Posterior cingulate gyrus (tissue), 11 donors: ENCODE measurements around the gene TM4SF20.
"Not testable (repeated sequence)": the region's sequence is repeated elsewhere in the genome, so short reads cannot be mapped to it uniquely, and the experiment has no call there.

Experiments used
- DNase-seq, 10 donors: peaks; one replicate each; pipeline versions ENCODE4 v3.0.0 to v3.0.0-alpha.2; 2020 to 2021; ENCODE audit warnings: mixed read lengths in 3 of 10
- intact Hi-C: fragments of 100-400 bp; cut with DNase I; formaldehyde crosslinking; loops from one replicate; pipeline ENCODE4 v1.15.1; 2023

The TM4SF20 gene

GRCh38 chr2:227370791-227371312, 8.3 kb downstream of the TM4SF20 start:
- intact Hi-C loops, result no loop called here
- no peak for DNase-seq

GRCh38 chr2:227370092-227370491, 9.0 kb downstream of the TM4SF20 start:
- intact Hi-C loops, result no loop called here
- DNase-seq, result no peak

- DNase-seq, result no peak
- intact Hi-C loops, result no loop called here
Measured at GRCh38 chr2:227368574-227368973, 10.5 kb downstream of the TM4SF20 start.

GRCh38 chr2:227367427-227367795, 11.7 kb downstream of the TM4SF20 start:
- intact Hi-C loops, result no loop called here
- no peak for DNase-seq

- no peak for DNase-seq
- intact Hi-C loops, result no loop called here
Measured at GRCh38 chr2:227366769-227367426, 12.2 kb downstream of the TM4SF20 start.

- intact Hi-C loops, result no loop called here
- no peak for DNase-seq
Measured at GRCh38 chr2:227365833-227366232, 13.3 kb downstream of the TM4SF20 start.

GRCh38 chr2:227364585-227365263, 14.4 kb downstream of the TM4SF20 start:
- DNase-seq, result peak in 1 of 10 donors; percentile 18
- intact Hi-C loops, result not testable (repeated sequence)

GRCh38 chr2:227363756-227364155, 15.3 kb downstream of the TM4SF20 start:
- intact Hi-C loops, result no loop called here
- DNase-seq, result no peak

GRCh38 chr2:227360351-227360750, 18.8 kb downstream of the TM4SF20 start:
- intact Hi-C loops, result no loop called here
- DNase-seq, result no peak

GRCh38 chr2:227351639-227352038, 27.5 kb downstream of the TM4SF20 start:
- DNase-seq, result no peak
- intact Hi-C loops, result no loop called here

GRCh38 chr2:227349989-227350612, 29.0 kb downstream of the TM4SF20 start:
- intact Hi-C loops, result no loop called here
- no peak for DNase-seq

GRCh38 chr2:227348324-227348723, 30.8 kb downstream of the TM4SF20 start:
- intact Hi-C loops, result no loop called here
- no peak for DNase-seq

GRCh38 chr2:227347117-227347516, 32.0 kb downstream of the TM4SF20 start:
- intact Hi-C loops, result no loop called here
- no peak for DNase-seq

- intact Hi-C loops, result no loop called here
- DNase-seq, result no peak
Measured at GRCh38 chr2:227344231-227344630, 34.9 kb downstream of the TM4SF20 start.

GRCh38 chr2:227341553-227341952, 37.6 kb downstream of the TM4SF20 start:
- intact Hi-C loops, result no loop called here

GRCh38 chr2:227340106-227340505, 39.0 kb downstream of the TM4SF20 start:
- intact Hi-C loops, result no loop called here
- no peak for DNase-seq

More at GRCh38 chr2:227341553-227341952, 37.6 kb downstream of the TM4SF20 start:
- no peak for DNase-seq

- intact Hi-C loops, result no loop called here
- no peak for DNase-seq
Measured at GRCh38 chr2:227339098-227339599, 40.0 kb downstream of the TM4SF20 start.

- DNase-seq, result no peak
- intact Hi-C loops, result no loop called here
Measured at GRCh38 chr2:227337442-227337841, 41.7 kb downstream of the TM4SF20 start.

GRCh38 chr2:227335713-227336112, 43.4 kb downstream of the TM4SF20 start:
- no peak for DNase-seq
- intact Hi-C loops, result no loop called here

GRCh38 chr2:227326783-227327182, 52.3 kb downstream of the TM4SF20 start:
- no peak for DNase-seq
- intact Hi-C loops, result loop anchor here (5.0 to 10.0 kb wide), 3 partner anchors 66 to 192 kb away; partner anchors contain the start of gene AGFG1

GRCh38 chr2:227325839-227326195, 53.3 kb downstream of the TM4SF20 start:
- DNase-seq, result peak in 9 of 10 donors; percentile 24 to 85 (median 38)
- intact Hi-C loops, result loop anchor here (5.0 to 10.0 kb wide), 3 partner anchors 66 to 191 kb away; partner anchors contain the start of gene AGFG1
